Measurements from ENCODE around the gene MEGF8.

The MEGF8 gene, protein sequence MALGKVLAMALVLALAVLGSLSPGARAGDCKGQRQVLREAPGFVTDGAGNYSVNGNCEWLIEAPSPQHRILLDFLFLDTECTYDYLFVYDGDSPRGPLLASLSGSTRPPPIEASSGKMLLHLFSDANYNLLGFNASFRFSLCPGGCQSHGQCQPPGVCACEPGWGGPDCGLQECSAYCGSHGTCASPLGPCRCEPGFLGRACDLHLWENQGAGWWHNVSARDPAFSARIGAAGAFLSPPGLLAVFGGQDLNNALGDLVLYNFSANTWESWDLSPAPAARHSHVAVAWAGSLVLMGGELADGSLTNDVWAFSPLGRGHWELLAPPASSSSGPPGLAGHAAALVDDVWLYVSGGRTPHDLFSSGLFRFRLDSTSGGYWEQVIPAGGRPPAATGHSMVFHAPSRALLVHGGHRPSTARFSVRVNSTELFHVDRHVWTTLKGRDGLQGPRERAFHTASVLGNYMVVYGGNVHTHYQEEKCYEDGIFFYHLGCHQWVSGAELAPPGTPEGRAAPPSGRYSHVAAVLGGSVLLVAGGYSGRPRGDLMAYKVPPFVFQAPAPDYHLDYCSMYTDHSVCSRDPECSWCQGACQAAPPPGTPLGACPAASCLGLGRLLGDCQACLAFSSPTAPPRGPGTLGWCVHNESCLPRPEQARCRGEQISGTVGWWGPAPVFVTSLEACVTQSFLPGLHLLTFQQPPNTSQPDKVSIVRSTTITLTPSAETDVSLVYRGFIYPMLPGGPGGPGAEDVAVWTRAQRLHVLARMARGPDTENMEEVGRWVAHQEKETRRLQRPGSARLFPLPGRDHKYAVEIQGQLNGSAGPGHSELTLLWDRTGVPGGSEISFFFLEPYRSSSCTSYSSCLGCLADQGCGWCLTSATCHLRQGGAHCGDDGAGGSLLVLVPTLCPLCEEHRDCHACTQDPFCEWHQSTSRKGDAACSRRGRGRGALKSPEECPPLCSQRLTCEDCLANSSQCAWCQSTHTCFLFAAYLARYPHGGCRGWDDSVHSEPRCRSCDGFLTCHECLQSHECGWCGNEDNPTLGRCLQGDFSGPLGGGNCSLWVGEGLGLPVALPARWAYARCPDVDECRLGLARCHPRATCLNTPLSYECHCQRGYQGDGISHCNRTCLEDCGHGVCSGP (N-terminal part only)

DNA sequence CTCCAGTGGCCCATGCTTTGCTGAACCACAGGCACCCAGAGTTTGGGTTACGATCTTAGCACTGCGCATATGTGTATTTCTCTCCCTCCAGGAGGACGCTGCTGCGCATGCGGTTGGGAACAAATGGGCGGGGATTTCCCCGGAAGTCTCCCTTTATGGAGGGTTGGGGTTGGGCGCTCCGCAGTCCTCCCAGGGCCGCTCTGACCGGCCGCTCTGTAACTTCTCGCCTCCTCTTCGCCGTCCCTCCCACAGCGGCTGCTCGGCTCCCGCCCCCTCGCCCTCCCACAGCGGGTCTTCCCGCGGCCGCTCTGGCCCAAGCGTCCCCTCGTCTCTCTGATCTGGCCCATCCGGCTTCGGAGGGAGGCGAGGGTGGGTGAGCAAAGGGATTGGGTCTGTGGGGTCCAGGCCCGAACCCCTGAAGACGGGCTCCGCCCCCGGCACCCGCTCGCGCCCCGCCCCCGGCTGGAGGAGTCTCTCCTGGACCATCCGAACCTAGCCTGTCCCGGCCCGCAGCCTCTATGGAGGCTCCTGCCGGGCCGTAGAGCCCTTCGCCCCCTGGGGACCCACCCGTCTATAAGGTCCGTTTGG is at the start of gene MEGF8:
Gene MEGF8 (plus strand): TSS at position 328 of the 588 bp plus-strand sequence. CDS start 609 bp downstream, outside the sequence.
- DNase-seq = peak; percentile 99

DNA sequence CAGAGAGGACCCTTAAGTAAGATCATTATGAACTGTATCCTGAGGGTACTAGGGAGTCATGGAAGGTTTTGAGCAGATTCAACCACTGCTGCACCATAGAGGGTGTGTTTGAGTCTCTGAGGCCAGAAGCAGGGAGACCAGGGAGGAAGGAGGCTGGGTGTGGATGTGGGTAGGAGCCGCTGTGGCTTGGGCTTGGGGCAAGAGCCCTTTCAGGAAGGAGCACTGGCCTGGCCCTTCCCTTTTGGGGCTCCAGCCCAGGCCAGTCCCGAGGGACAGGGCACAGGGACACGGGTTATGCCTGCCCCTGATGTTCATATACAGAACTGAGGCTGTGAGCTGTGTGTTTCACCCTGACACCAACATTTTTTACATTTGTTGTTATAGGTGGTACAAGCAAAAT is 49.2 kb upstream of the MEGF8 start:
- DNase-seq = no peak

DNA sequence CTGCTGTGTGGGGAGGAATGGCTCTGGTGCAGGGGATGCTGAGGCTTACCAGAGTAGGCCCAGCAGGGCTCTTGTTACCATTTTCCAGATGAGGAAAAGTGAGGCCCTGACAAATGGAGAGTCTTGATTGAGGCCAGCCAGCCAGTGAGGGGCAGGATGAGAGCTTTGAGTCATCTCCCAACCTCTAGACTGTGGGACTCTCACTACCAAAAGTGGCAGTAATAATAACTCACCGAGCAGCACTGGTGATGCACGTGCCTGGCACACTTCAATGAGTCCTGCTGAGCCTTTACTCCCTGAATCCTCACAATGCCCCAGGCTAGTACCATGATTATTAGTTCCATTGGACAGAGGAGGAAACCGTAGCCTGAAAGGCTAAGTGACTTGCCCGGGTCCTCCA is 48.6 kb upstream of the MEGF8 start:
- DNase-seq = no peak

DNA sequence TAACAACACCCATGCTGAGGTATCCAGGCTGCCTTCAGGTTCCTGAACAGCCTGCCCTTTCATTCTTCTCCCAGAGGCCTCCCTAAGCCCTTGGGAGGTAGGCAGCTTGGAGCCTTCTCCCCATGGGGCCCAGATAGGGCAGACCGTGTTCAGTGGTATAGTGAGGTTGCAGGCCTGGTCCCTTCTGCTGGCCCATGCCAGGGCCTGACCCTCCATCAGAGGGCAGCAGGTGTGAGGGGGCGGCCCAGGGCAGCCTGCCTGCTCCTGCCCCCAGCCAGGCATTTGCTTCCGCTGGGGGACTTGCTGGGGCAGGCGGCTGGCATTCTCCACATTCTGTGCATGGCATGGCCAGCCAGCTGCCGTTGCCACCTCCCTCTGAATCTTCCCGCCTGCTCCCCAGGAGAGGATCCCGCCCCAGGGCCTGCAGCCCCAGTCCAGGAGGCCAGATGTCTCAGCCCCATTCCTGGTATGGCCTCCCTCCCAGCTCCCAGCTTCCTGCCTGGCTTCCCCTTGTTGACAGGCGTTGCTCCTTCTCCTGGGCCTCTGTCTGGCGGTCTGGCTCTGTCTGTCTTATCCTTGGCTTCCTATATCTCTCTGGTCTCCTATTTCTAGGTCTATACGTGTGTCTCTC is 47.5 kb upstream of the MEGF8 start:
- no peak for DNase-seq

DNA sequence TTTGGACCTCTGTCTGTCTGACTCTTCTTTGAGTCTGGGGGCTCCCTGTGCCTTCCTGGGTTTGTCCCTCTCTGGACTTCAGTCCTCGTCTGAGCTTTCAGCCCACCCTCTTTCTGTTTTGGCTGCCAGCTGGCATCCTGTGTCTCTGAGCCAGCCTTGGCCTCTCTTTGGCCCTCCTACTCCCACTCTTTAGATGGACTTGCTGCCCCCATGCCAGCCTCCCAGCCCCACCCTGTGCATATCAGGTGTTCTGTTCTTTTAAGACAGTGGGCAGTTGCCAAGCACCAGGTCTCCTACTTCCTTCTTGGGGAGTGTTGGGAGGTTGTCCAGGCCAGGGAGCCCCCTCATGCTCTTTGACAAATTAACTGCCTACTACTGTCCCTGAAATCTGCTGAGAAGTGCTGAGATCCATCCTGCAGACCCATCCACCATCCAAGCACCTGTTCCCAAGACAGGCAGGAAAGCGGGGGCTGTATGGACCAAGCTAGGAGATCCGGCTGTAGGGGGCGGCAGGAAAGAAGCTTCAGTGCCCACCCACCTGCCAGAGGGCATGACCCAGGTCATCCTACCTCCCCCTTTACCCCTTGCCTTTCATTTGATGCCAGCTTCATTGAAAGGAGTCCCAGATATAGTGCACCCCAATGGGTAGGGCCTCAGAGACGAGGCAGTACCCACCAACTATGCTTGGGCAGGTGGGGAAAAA is 46.8 kb upstream of the MEGF8 start:
- no peak for DNase-seq

DNA sequence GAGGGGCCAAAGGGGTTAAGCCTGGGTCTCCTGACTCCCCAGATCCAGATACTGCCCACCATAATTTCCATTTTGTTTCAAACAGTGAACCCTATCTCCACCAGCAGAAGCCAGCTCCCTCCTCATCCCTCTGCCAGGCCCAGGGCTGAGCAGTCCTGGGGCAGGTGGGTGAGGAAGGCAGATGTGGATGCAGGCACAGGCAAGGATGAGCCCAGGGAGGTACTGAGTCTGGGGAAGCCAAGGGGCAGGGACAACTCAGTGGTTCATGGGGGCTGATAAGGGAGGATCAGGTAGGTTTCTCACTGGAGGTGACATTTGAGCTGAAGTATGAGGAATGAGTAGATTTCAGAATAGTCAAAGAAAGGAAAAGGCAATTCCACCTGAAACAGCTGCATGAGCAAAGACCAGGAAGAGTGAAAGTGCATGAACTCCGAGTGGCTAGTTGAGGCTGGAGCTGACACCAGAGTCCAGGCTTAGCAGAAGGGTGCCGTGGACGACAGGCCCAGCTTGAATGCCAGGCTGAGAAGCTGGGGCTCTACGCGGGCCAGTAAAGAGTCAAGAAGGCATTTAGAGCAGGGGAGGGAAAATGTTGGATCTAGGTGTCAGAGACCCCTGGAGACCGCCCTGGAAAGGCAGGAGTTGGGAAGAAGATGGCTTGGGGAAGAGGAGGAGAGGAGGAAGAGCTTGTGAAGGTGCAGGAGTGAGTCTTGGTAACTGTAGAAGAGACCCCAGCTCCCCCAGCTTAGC is 46.1 kb upstream of the MEGF8 start:
- DNase-seq = no peak

DNA sequence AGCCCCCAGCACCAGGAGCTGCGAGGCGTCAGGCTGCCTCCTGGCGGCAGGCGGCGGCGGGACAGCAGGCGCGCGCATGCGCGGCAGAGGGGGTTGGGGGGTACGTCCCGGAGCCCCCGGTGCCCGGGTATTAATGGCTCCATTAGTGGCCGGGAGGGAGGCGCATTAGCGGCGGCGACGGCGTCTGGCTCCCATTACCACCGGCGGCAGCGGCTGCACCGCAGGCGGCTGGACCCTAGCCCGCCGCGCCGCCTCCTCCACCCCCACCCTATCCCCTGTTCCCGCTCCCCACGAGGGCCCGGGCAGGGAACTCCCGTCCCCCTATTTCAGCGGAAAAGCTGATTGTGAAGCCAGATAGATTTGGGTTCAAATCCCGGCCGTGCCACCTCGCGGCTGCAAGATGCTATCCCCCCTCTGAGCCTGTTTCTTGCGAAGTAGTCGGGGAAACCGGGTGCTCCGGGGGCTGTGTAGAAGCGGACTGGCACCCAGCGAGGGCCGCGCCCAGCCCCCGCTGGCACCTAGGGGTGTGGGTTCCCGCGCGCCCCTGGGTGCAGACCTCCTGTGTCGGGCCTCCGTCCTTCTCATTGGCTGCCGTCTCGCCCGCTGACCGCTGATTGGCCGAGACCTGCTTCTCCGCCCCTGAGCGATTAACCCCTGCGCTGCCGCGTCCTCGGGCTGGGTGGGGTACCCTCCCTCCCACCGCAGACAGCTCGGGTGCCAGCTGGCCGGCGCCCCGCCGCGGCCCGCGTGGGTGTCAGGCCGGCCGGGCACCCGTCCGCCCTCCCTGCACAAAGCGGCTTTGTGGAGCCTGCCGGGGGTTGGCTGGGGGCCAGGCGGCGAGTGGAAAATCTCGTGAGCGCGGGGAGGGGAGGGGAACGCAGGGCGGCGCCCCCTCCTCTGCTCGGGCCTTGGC is 45.3 kb upstream of the MEGF8 start:
- peak; percentile 98 for DNase-seq

DNA sequence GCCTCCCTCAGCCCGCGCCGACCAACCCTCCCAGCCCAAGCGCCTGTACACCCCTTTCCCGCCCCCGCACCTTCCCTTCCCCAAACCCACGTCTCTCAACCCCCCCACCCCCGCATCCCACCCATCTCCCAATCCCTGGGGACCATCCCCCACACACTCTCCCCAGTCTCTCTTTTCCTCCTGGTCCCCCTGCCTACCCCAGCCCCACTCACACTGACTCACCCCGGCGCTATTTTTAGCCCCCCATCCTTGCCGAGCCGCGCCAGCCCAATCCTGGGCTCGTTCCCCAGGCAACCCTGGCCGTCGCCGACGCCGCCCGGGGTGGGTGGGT is 44.7 kb upstream of the MEGF8 start:
- DNase-seq = no peak

DNA sequence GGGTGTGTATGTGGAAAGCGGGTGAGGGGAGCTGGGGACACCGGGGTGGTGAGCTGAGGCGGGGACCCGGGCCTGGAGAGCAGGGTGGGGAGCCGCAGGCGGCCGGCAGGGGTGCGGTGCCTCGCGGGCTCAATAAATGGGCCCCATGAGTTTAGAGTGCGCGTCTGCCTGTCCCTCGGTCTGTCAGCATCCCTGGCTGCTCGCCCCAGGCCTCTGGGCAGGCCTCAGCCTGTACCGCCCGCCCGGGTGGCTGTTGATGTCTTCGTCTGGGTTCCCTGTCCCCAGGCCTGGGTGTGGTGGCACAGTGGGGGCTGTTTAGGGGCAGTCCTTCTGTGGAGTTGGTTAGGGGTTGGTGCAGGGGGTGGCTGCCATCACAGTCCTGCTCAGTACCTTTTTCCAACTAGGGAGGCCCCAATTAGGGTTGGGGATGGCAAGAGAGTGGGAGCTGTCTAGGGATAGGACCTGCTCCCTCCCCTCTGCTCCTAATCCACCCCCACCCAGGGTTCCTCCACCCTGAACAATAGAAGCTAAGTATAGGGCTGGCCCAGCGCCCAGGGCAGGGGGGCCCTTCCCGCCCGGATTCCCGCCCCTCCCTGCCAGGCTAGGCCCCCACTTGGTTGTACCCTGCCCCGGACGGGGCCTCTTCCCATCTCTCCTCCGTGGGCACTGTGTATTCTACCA is 44.1 kb upstream of the MEGF8 start:
- peak; percentile 77 for DNase-seq

DNA sequence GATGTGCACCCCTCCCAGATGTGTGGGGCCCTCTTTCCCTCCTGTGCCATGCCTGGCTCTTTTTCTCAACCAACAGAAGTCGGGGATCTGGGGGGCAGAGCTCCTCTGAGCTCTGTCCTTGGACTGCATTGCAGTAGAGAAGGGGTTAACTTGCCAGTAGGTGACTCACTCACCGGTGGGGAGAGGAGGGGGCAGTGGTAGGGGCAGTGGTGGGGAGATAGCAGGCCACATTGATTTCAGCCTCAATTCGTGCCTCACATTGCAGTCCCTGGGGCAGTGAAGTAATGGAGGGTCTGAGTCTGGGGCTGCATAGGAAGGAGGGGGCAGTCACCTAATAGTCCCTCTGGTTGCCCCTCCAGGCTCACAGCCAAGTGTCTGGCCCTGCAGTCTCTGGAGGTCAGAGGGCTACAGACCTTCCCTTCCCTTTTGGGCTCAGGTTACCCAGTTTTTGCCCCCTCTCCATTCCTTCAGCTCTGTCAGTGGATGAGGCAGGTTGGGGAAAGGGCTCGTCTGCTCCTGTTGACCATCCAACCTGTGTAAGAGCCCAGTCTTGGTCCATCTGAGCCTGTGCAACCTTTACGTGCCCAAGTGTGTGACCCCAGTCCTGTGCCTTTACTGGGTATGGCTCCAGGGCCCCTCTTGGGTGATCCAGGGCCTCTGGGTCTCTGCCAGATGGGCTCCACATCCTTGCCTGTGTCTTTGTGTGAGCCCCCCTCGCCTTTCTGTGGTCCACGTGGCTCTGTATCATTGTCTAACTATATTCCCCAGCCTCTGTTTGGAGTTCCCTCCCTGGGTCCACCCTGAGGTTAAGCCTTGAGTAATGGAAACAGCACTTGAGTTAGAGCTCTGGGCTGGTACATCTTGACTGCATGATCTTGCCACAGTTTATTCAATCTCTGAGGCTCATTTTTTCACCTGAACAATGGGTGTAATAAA is 43.3 kb upstream of the MEGF8 start:
- peak; percentile 75 for DNase-seq

DNA sequence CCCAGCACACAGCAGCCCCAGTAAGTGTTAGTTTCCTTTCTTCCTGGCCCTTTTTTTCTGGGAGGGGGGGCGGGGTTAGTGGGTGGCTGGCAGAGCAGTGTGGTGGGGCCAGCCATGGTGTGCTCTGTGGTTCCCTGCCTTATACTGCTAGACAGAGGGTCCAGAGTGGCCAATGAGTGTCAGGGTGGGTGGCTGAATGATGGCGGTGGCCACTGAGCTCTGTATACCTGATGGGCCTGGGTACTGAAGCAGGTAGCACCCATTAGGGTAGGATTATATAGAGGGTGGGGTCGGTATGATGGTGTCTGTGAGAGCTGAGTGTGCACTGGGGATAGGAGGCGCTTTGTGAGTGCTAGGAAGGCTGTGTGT is 42.6 kb upstream of the MEGF8 start:
- DNase-seq = no peak

DNA sequence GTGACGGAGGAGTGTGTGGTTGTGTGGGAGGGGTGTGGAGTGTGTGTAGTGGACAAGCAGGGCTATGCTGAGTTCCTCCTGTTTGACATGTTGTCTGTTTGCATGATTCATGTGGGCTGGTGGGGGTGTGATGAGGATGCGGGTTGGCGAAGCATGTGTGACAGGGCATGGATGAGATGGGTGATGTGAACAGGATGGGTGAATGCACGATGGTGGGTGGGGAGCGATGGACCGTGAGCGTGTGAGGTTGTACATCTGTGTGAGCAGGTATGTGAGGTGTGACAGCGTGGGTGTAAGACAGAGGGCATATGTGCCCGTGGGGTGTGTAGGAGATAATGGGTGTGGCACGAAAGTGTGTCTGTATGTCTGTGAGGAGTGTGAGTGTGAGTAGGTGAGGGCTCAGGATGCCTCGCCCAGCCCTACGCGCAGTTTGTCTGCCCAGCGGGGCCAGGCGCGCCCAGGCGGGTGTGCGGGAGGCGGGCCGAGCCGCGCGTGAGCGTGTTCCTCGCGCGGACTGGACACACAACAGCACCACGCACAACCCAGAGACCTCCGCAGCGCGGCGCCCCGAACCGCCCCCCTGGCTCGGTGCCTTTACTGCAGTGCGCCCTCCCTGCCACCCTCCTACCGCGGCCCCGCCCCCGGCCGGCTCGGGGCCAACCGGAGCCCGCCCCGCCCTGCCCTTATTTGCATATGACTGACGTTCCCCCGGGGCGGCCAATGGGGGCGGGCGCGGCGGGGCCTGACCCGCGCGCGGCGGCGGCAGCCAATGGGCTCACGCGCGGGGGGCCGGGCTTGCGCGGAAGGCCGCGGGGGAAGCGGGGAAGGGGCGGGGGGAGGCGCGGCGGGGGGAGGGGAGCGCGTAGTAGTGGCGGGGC is 42.0 kb upstream of the MEGF8 start:
- DNase-seq = peak; percentile 96

DNA sequence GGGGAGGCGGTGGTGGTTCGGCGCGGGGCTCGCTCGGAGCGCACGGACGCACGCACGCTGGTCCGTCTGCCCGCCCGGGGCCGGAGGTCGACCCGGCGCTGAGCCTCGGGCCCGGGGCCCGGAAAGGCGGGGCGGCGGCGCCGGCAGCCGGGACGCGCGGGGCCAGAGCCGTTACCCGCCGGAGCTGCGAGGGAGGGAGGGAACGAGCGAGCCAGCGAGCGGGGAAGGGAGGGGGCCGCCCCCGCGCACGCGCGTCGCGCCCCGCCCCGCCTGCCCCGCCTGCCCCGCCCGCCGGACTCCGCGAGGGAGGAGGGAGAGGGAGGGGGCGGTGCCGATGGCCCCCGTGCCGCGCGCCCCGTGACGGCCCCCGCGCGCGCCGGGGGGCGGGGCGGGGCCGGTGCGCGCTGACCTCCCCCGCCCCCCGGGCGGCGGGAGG is 41.4 kb upstream of the MEGF8 start:
- DNase-seq = peak; percentile 90

DNA sequence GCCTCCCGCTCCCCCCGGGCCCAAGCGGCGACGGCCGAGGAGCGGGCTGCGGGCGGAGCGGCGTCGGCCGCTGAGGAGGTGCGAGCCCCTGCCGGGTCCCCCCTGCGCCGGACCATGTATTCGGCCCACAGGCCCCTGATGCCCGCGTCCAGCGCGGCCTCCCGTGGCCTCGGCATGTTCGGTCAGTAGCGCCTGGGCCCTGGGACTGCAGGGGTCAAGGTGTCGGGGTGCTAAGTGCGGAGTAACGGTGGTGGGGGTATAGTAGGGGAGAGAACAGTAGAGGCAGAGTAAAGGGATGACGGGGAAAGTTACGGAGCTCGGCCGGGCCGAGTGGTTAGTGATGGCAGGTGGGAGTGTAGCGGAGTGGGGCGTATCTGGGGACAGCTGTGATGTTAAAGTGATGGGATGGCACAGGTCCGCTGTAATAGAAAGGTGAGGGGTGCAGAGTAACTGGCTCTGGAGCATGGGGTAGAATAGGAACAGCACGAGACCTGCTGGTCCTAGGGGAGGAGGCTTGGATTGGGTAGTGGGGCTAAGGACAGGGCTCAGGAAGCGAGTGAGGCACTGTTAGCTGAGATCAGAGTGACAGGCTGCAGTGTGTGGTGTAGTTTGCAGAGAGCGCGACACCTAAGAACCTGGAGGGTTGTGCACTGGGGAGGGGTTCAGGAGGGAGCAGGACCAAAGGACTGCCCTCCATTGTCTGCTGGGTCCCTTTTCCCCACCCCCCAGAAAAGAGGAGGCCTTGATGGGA is 40.7 kb upstream of the MEGF8 start:
- peak; percentile 43 for DNase-seq

DNA sequence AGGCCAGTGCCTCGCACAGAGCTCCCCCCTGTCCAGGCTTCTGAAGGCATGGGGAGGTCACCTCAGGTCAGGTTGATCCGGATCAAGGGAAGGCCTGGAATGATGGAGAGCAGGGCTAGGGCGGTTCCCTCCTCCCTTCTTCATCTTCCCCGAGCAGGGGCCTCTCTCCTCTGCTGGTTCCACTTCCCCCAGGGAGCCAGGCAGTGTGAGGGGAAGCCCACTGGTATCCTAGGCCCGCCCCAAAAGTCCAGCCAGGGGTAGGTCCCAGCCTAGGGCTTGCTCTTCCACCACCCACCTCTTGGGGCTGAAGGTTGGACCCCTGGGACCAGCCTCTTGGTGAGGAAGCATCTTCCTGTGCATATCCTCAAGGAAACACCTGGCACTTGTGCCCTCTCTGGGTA is 39.9 kb upstream of the MEGF8 start:
- peak; percentile 33 for DNase-seq

DNA sequence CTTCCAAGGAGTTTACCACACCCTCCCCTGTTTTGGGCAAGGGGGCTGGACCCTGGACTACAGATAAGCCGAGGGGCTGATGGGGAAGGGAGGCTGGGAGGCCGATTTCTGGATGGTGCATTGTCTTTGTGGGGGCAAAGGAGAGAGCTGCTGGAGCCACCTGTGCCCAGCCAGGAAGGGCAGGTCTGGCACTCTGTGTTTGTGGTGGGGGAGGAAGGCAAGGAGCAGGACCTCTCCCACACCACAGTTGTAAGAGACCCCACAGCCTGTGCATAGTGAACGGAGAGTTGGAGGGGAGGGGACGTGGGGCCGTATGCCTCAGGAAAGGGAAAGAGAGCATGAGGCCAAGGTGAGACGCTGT is 39.5 kb upstream of the MEGF8 start:
- DNase-seq = no peak
